HG03457 (cell line): ENCODE data around the gene ZC3H13.

ENCODE experiments used
- ATAC-seq: cut with Tn5 transposase; IDR thresholded peaks from one replicate; pipeline ENCODE4 v1.9.1; 2021; ENCODE audit warnings: moderate number of reproducible peaks; ENCODE audit not compliant: unreplicated experiment

The ZC3H13 gene, protein sequence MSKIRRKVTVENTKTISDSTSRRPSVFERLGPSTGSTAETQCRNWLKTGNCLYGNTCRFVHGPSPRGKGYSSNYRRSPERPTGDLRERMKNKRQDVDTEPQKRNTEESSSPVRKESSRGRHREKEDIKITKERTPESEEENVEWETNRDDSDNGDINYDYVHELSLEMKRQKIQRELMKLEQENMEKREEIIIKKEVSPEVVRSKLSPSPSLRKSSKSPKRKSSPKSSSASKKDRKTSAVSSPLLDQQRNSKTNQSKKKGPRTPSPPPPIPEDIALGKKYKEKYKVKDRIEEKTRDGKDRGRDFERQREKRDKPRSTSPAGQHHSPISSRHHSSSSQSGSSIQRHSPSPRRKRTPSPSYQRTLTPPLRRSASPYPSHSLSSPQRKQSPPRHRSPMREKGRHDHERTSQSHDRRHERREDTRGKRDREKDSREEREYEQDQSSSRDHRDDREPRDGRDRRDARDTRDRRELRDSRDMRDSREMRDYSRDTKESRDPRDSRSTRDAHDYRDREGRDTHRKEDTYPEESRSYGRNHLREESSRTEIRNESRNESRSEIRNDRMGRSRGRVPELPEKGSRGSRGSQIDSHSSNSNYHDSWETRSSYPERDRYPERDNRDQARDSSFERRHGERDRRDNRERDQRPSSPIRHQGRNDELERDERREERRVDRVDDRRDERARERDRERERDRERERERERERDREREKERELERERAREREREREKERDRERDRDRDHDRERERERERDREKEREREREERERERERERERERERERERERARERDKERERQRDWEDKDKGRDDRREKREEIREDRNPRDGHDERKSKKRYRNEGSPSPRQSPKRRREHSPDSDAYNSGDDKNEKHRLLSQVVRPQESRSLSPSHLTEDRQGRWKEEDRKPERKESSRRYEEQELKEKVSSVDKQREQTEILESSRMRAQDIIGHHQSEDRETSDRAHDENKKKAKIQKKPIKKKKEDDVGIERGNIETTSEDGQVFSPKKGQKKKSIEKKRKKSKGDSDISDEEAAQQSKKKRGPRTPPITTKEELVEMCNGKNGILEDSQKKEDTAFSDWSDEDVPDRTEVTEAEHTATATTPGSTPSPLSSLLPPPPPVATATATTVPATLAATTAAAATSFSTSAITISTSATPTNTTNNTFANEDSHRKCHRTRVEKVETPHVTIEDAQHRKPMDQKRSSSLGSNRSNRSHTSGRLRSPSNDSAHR (N-terminal part only)

DNA sequence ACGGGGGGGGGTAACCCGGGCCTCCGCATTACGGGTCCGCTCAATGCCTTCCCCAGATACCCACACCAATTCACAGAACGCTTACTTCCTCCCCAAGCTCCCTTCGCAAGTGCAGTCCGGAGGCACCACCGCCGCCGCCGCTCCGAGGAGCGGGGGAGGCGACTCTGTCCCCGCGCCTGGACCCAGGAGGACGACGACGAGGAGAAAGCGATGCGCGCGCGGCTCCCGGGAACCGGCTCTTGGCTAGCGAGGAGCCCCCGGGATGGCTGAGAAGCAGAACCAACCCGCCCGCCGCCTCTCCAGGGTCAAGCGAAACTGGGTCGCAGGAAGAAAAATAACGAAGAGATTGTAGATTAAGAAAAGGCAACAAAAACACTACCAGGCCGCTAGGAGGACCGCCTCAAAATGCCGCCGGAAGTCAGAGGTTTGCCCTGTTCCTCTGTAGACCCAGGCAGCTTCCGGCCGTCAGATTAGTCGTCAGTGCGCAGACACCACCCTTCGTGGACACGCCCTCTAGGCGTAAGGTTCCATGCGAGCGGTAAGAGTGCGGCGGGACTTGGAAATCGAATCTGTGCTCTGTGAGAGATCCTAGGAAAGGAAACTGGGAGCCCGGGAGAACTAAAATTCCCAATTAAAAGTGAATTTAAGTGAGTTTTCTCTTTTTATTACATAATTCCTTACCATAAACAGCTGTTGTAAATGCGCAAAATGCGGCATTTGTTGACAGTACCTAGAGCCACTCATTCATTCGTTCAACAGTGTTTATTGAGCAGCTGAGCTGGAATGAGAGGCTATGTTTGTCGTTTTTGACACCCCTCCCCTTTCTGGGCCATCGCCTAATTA lies at the start of gene ZC3H13:
Gene ZC3H13, minus strand, starts transcription at position 428 of the 843 bp plus-strand sequence. CDS start 7,239 bp downstream, outside the sequence.
- ATAC-seq: peak; percentile 96

DNA sequence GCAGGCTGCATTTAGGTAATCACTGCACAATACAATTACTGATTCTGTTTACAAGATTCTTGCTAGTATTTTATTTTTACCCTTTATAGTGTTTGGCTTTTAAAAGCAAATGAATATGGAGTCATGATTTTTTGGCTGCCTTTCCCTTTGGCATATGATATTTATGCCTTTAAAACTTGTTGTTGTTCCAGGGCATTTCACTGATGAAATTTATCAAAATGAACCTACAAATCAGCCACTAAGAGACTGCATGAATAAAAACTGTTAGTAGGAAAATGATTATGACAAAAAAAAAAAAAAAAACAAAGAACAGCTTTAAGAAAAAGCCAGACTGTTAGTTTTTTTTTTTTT lies 49.7 kb upstream of the ZC3H13 start:
- ATAC-seq: no peak

DNA sequence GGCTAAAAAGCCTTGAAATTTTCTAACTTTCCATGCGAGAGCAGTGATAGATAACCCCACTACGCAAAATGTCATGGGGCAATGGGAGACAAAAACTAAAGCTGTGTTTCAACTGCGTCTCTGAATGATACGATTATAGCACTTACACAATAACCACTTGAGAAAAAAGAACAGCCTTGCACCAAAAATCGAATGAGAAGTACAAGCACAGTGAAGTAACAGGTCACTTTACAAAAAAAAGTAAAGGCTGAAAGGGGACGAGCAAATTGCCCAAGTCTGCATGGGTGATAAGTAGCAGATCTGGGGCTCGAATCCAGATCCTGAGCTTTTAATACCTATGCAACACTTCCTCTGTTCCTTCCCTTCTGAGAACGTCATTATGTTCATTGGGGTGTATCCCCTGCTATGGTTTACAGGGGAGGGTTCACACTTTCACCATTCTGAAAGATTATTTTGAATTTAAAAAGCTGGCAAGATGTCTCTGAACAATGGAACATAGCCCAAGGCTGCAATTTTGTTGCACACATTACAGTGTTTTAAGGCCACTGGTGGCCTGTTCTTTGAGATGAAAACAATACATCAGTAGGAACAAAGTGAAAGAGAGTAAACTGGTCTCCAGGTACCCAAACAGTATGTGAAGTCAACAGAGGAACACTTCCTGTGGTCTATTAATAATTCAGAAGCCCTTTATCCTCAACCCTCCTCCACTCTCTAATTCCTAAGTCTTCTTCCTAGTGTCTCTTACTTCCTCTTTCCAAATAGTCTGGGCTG lies 49.1 kb upstream of the ZC3H13 start:
- ATAC-seq: no peak

DNA sequence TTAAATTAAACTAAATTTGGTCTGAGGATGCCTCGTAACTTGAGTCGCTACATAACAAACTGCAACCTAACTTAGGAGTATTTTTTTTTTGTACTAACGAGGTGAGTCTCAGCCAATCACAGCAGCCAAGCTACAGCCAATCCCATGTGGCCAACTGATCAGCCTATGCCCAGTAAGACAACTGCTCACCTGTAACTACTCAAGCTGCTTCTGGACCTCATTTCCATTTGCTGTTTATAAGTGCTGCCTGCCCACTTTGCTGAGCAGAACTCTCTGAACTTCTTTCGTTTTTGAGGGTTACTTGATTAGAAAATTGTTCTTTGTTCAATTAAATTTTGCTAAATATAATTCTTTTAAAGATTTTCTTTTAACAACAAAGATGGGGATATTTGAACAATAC lies 48.5 kb upstream of the ZC3H13 start:
- no peak for ATAC-seq

DNA sequence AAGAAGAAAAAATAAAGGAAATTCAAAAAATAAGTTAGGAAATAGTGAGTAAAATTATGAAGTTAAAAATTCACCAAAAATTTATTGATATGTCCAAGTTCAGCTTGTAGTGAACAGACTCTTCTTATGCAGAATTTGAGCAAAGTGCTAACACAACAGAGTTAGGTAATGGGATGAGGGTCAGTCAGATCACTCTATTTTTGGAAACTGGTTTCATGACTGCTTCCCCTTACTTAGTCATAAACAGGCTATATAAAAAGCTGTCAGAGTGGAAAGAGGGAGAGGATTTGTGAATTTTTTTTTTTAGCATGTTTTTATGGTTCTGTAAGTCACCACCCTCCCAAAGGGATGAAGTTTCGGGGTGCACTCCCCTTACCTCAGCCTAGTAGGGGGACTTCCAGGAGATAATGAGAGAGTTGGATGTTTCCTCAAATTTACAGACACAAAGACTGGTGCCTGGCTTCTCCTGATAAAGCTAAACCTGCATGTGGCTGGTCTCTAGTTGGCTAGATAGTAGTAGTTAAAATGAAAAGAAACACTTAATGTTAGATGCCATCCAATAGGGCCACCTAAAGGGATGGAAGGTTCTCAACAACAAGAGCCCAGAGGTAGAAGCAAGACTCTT lies 47.8 kb upstream of the ZC3H13 start:
- ATAC-seq: no peak

DNA sequence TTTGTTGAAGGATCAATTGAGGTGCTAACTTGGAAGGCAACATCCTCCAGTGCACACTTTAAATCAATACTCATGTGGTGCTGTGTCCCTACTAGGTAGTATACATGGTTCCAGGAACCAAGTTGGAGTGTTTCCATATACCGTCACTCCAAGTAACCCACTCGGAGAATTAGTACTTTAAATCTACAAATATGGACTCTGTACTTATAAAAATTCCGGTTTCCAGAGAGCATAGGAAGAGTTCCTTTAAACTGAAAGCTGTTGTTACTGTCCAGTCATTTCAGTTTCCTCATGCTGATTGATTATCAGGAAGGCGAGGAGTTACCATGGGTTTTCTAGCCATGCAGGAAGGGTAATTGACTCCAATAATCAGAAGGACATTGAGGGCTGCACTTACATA lies 45.1 kb upstream of the ZC3H13 start:
- ATAC-seq: no peak

DNA sequence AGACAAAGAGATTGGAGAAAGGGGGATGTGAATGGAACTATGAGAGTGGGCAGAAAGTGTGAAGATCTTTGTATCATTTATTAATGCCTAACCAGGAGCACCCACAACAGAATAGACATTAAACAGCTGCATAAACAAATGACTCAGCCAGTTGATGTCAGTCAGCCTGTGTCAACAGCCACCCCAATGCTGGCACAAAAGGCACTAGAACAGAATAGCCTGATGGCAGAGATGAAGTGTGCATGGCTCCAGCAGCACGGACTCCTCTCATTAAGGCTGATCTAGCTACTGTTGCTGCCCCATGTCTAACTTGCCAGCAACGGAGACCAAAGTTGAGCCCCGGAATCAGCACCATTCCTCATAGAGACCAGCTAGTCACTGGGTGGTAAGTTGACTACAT lies 44.5 kb upstream of the ZC3H13 start:
- no peak for ATAC-seq

DNA sequence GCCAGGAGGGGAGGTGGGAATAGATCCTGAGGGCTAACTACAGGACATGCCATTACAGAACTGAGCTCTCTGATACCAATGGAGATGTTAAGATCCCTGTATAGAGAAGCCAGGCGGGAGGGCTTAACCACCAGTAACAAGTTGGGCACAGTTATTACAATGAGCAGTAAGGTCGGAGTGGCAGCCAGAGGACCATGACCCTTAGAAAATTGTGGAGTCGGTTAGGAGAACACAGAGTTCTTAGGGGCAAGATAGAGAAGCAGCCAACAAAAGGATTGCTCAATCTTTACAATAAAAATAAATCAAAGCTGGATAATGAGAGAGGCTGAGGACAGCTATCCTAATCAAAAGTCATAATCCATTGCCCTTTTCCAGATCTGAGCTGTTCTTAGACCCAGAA lies 41.9 kb upstream of the ZC3H13 start:
- no peak for ATAC-seq

DNA sequence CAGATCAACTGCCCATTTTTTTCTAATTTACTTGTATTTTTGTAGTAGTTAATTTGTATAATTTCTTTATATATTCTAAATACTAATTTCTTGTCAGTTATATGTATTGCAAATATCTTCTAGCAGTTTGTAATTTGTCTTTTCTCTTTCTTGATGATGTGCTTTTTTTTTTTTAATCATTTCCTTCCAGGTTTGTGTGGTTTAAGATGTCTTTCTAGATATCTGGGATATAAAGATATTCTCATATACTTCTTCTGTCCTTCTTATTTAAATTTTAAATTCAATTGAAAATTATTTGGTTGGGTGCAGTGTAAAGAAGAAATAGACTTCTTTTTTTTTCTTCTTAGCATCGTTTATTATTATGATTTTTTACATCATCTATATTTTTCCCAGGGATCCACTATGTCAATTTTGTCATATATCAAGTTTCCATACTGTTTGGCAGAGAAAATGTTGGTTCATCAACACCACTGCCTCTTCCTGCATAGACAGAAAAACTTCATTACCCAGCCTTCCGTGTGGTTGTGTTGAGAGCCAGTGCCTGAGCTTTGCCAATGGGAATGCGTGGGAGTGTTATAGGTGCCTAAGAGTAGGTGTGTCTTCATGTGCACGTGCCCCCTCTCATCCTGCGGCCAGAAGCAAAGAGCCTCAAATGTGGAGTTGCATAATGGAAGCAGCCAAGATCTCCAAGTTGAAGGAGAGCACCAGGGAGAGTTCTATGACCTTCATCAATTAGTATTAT lies 36.4 kb upstream of the ZC3H13 start:
- ATAC-seq: no peak

DNA sequence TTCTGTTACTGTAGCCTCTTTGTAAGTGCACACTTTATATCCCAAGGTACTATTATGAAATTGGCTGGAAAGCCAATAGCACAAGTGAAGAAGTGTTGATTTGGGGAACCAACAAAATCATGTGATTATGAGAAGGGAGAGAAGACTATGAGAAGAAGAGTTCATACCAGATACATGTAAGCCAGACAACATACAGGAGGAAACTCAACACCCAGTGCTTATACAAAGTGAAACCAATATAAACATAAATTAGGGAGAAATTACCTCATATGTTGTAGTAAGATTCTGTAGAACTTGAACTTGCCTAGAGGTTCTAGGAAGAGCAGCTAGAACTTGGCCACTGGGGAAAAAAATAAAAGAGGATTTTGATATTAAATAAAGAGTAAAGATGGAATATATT lies 34.9 kb upstream of the ZC3H13 start:
- no peak for ATAC-seq

DNA sequence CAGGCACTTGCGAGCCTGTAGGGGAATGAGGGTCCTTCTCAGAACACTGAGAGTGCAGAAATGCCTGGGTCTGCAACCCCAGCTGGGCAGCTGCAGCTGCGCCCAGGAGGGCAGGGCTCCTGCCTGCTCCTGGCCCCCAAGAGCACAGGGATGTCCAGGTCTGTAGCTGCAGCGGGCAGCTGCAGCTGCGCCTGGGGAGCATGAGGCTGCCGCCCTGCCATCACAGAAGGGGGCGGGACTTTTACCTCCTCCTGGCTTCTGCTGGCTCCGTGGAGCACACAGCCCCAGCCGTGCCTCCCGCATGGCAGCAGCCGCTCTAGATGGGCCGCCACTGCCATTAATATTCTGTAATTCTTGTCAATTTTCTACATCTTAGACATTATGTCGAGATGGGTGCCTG lies 34.4 kb upstream of the ZC3H13 start:
- no peak for ATAC-seq

DNA sequence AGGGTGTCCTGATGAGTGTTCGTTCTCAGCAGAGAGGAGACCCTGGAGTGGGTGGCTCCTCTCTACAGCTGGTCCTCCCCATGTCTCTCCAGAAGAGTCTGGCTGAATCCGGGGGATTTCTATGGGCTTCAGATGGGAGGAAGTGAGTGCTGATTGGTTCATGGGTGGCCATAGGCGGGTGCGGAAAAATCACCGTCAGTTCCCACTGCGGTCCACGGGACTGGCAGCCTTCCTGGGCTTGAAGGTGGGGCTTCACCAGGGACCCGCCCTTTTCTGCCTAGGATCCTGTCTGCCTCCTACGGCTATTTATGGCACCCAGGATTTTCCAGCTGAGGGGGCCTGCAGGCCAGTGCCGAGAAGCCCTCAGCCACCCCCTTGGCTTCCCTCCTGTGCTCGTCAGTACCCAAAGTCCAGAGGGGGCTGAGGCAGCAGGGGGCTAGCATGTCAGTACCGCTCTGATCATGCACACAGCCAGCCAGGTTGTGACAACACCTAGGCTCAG lies 33.9 kb upstream of the ZC3H13 start:
- no peak for ATAC-seq

DNA sequence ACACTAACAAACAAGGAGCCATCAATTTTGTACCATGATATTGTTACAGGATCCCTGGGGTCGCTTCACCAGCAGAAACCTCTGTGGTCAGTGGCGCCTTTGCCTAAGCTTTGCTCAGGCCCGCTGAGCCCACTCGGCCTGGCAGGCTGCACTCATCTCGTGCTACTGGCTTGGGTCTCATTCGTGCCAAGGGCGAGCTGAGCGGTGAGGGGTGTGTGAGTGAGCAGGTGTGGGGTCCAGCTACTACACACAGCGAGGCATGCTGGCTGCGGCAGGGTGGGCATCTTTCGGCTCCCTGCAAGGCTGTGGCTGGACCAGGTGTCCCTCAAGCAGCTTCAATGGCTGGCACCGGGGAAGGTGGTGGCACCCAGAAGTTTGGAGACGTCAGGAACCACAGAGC lies 33.2 kb upstream of the ZC3H13 start:
- ATAC-seq: no peak

DNA sequence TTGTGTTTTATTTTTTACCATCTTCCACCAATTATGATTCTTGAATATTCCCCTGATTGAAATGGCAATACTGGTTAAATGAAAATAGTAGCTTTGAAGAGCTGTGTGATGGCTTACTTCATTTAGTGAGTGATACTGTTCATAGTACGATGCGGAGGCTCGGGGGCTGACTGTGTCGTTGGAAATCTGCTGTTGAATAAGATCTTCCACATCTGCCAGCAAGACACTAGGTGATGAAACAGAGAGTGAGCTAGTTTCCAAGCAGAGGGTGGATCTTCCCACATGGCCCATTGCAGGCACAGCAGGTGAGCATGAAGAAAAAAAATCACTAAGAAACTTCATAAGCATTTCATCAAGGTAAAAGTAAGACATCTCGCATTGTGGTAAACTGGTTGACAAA lies 29.8 kb upstream of the ZC3H13 start:
- no peak for ATAC-seq

DNA sequence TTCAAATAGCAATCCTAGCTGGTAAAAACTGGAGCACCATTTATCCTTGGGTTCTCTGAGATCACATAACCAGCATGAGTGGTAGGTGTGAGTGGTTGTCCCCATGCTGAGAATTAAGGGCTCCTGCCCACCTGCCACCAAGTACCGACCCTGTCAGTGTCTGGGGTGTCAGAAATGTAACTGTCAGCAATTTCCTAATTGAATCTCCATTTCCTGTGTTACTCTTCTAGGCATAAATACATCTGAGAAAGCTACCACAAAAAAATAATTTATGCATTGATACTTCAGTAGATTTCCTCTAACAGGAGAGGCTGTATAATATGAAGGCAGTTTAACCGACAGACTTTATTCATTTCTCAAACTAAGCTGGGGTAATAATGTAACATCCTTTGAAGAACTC lies 27.2 kb upstream of the ZC3H13 start:
- ATAC-seq: no peak

DNA sequence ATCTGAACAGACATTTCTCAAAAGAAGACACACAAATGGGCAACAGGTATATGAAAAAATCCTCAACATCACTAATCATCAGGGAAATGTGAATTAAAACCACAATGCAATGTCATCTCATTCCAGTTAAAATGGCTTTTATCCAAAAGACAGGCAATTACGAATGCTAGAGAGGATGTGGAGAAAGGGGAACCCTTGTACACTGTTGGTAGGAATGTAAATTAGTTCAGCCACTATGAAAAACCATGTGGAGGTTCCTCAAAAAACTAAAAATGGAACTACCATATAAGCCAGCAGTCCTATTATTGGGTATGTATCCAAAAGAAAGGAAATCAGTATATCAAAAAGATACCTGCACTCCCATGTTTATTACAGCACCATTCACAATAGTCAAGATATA lies 24.7 kb upstream of the ZC3H13 start:
- ATAC-seq: no peak

DNA sequence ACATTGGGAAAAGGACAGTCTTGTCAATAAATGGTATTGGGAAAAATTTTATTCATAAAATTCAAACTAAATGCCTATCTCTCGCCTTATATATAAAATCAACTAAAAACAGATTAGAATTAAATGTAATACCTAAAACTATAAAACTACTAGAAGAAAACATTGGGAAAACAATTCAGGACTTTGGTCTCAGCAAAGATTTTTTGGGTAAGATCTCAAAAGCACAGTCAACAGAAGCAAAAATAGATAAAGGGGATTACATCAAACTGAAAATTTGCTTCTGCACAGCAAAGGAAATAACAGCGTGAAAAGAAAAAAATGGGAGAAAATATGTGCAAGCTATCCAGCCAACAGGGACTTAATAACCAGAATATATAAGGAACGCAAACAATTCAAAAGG lies 24.3 kb upstream of the ZC3H13 start:
- ATAC-seq: no peak

DNA sequence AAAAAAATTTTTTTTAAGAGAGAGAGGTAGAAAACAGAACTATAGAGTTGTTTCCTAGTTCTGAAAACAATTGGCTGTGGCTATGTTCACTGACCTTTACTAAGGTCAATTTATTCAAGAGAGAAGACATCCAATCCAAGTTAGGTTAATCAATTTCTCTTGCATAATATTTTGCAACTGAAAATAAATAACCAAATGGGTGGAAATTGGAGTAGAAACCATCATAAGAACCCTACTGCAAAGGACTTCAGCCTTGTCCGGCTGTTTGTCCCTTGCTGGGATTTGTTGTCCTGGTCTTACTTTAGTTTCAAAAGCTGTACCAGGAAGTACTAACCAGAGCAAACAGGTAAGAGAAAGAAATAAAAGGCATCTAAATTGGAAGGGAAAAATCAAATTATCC lies 23.3 kb upstream of the ZC3H13 start:
- ATAC-seq: no peak
